BE2C (cell line): ENCODE results near the gene B4GAT1.

ENCODE experiments used
- DNase-seq: peaks from one replicate; pipeline ENCODE4 v3.0.0-alpha.2; 2020
- H3K27me3 ChIP-seq: fragments of 250-450 bp; sonication (Bioruptor Pico); 2 replicates; pipeline ENCODE4 v1.5.1; 2020; ENCODE audit warnings: mild to moderate bottlenecking
- H3K36me3 ChIP-seq: fragments of 250-450 bp; sonication (Bioruptor Pico); 2 replicates; pipeline ENCODE4 v1.5.1; 2020; ENCODE audit warnings: mild to moderate bottlenecking
- H3K4me1 ChIP-seq: fragments of 250-450 bp; sonication (Bioruptor Pico); 2 replicates; pipeline ENCODE4 v1.5.1; 2020
- H3K4me3 ChIP-seq: 2 replicates; pipeline ENCODE4 v1.5.1; 2011; ENCODE audit warnings: low read depth, low read length
- H3K9me3 ChIP-seq: fragments of 250-450 bp; sonication (Bioruptor Pico); 2 replicates; pipeline ENCODE4 v1.5.1; 2020
- TF ChIP-seq, protein P1 (sequence below): IDR thresholded peaks from 2 replicates; pipeline ENCODE4 v1.5.1; 2012; ENCODE audit warnings: mild to moderate bottlenecking, low read depth, low read length

B4GAT1 gene

DNA sequence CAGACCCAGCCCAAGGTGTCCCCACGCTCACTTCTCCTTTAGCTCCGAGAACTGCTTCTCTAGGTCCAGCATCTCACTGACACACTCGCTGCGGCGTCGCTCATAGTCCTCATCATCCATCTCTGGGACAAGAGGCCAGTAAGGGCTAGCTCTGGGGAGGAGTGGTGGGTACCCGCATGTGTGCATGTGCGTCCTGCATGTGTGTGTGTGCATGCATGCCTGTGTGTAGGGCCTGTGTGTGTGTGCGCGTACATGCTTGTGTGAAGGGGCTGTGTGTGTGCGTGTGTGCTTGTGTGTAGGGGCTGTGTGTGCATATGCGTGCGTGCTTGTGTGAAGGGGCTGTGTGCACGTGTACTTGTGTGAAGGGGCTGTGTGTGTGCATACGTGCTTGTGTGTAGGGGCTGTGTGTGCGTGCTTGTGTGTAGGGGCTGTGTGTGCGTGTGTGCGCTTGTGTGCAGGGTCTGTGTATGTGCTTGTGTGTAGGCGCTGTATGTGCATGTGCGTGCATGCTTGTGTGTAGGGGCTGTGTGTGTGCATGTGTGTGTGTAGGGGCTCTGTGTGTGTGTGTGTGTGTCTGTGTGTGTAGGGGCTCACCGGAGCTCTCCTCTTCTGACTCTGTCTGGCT, 5.8 kb downstream of the B4GAT1 start:
- H3K36me3 ChIP-seq: peaks cover 11% of the 10 kb centered on the region; the same call in 1 of the 2 replicates
- TF ChIP-seq, protein P1, sequence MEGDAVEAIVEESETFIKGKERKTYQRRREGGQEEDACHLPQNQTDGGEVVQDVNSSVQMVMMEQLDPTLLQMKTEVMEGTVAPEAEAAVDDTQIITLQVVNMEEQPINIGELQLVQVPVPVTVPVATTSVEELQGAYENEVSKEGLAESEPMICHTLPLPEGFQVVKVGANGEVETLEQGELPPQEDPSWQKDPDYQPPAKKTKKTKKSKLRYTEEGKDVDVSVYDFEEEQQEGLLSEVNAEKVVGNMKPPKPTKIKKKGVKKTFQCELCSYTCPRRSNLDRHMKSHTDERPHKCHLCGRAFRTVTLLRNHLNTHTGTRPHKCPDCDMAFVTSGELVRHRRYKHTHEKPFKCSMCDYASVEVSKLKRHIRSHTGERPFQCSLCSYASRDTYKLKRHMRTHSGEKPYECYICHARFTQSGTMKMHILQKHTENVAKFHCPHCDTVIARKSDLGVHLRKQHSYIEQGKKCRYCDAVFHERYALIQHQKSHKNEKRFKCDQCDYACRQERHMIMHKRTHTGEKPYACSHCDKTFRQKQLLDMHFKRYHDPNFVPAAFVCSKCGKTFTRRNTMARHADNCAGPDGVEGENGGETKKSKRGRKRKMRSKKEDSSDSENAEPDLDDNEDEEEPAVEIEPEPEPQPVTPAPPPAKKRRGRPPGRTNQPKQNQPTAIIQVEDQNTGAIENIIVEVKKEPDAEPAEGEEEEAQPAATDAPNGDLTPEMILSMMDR: no peak

DNA sequence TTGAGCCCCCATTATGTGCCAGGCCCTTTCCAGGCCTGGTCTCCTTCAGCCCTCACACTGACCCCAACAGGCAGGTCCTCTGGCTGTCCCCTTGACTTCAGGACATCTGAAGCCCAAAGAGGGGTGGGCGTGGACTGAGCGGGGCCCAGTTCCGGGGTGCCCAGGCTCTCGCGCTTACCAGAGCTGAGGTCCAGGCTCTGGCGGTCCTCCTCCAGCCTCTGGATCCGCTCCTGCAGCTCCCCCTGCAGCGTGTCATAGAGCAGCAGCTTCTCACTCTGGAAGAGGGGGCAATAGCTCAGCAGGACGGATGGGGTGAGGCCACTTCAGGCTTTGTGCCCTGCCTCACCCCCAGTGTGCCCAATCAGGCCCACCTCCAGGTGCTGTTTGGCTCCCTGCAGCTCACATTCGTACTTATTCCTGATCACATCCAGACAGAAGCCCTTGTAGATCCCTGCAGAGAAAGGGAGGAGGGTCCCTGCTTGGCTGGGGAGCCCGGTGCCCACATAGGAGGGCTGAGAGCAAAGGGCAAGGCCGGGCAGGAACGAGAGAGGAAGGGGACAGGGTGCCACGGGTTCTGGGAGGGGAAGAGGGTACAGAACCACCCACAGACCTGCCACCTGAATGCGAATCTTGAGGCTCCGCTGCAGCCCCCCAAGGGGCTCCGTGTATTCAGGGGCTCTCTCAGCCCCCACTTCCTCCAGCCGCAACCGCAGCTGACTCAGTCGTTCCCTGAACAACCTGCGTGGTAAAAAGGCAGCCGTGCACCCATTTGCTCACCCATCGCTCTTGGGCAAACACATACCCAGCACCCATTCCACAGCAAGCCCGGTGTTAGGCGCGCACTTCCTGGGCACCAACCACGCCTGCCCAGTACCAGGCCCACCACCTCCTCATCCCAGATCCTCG, 6.6 kb downstream of the B4GAT1 start:
- no peak for DNase-seq
- TF ChIP-seq, protein P1: no peak
- Histone ChIP-seq H3K36me3 (peaks cover 11% of the 10 kb centered on the region; the same call in 1 of the 2 replicates), H3K9me3 (no peaks in the 10 kb centered on the region), H3K4me1 (peaks cover 13% of the 10 kb centered on the region), H3K4me3 (no peak overlapping the region), H3K27me3 (no peaks in the 10 kb centered on the region)

More for the DNA sequence above, 5.8 kb downstream of the B4GAT1 start:
- Histone ChIP-seq H3K9me3 (no peaks in the 10 kb centered on the region), H3K4me3 (no peak overlapping the region), H3K27me3 (no peaks in the 10 kb centered on the region), H3K4me1 (peaks cover 7% of the 10 kb centered on the region)
- DNase-seq: no peak

DNA sequence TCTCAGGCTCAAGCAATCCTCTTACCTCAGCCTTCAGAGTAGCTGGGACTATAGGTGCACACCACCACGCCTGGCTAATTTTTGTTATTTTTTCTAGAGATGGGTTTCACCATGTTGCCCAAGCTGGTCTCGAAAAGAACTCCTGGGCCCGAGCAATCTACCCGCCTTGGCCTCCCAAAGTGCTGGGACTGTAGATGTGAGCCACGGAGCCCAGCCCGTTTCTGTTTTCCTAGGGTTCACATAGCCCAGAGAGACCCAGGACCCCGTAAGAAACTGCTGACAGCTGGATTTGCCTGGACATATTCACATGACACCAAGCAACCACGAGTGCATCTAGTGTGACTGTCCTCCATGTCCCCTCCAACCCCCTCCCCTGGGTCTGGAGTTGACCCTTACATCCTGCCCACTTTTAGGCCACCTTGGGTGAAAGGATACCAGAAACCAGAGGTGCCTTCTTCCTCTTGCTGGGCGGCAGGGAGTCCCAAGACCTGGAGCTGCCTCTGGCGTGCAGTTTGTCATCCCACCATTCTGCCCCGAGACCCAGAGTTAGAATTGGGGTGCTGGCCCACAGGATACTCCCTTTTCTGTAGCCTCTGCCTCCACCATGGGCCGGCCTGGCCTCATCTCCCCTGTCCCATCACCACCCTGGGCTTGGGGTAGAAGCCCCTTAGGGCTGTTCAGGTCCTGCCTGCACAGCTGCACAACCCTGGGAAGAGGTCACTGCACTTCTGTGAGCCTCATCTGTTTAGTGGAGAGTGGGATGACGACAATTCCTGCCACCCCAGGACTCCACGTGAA, 7.5 kb downstream of the B4GAT1 start:
- H3K4me1 ChIP-seq: peaks cover 19% of the 10 kb centered on the region
- TF ChIP-seq, protein P1: no peak
- no peaks in the 10 kb centered on the region for H3K9me3 ChIP-seq
- H3K27me3 ChIP-seq: no peaks in the 10 kb centered on the region
- DNase-seq: no peak
- no peak overlapping the region for H3K4me3 ChIP-seq
- H3K36me3 ChIP-seq: peaks cover 11% of the 10 kb centered on the region; the same call in 1 of the 2 replicates

DNA sequence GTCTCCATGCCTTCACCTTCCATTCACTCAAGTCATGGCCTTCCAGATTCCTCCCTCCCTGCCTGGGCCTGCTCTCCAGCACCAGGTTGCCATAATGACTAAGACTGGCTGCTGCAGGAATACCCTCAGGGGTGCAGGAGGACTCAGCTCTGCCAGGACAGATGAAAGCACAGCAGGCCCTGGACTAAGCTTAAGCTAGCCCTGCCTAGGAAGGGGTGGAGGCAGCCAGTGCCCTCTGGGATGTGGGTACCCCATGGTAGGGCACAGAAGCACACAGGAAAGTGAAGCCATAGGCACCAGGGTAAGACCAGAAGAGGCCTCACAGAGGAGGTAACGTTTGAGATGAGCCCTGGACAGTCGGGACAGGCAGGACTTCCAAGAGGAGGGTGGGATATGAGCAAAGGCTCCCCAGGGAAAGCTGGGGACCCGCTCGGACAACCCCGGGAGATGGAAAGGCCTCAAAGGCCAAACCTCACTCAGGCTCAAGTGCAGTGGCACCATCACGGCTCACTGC, 8.2 kb downstream of the B4GAT1 start:
- Histone ChIP-seq H3K27me3 (no peaks in the 10 kb centered on the region), H3K4me1 (peaks cover 19% of the 10 kb centered on the region), H3K36me3 (peaks cover 11% of the 10 kb centered on the region; the same call in 1 of the 2 replicates), H3K9me3 (no peaks in the 10 kb centered on the region), H3K4me3 (no peak overlapping the region)
- TF ChIP-seq, protein P1: no peak
- DNase-seq: no peak

DNA sequence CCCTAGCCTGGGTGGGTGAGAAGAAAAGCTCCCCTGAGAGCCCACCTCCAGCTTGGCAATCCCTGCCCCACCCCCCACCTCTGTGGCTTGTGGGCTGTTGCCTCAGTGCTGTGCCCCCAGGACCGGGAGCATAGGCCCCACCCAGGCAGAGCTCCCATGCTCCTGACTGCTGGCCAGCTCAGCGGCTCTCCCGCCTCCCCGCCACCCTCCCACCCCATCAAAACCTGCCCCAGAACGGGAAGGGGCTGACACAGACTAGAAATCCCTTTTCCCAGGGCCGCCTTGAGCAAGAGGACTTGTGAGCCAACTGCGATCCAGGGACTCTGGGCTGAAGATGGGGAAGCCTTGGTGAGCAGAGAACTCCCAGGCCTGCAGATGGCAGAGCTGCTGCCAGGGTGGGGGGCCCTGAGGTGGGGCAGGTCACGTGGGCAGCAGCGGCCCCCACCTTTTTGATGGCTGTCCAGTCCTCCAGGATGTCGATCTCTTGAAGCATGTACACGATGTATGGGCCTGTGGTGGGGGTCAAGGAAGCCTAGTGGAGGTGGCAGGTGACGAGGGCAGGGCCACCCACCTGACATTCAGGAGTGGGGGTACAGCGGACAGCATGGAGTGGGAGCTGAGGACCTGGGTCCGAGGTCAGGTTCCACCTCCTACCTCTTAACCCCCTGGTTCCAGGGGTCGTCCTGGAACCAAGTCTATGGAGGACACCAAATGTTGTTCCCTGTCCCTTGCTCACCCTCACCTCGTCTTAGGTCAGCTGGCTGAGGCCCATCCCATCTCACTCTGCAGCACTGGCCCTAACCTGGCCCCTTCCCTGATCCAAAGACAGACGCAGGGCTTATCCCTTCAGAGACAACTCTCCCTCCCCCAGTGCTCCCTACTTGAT, 8.9 kb downstream of the B4GAT1 start:
- Histone ChIP-seq H3K4me1 (peaks cover 19% of the 10 kb centered on the region), H3K9me3 (no peaks in the 10 kb centered on the region), H3K36me3 (peaks cover 11% of the 10 kb centered on the region; the same call in 1 of the 2 replicates), H3K27me3 (no peaks in the 10 kb centered on the region), H3K4me3 (no peak overlapping the region)
- TF ChIP-seq, protein P1: no peak
- no peak for DNase-seq
